ENCODE data around the gene TNFAIP2.

DNA sequence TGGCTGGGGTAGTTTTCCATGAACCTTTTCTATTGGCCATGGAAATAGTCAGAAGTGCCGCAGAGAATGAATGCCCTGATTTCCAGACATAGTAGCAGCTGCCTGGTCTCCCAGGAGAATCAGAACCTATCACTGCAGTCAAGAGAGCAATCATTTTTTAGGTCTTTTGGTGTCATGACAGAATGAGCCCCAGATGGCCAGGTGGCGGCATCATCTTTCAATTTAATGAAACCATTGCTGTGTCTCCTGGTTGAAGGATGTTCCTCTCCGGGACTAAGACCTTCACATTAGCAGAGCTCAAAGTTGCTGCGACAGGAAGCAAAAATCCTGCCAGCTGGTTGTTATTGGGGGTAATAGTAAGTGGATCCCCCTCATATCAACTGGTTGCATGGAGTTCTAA, 18.8 kb downstream of the TNFAIP2 start:
- TF ChIP-seq, protein P1, sequence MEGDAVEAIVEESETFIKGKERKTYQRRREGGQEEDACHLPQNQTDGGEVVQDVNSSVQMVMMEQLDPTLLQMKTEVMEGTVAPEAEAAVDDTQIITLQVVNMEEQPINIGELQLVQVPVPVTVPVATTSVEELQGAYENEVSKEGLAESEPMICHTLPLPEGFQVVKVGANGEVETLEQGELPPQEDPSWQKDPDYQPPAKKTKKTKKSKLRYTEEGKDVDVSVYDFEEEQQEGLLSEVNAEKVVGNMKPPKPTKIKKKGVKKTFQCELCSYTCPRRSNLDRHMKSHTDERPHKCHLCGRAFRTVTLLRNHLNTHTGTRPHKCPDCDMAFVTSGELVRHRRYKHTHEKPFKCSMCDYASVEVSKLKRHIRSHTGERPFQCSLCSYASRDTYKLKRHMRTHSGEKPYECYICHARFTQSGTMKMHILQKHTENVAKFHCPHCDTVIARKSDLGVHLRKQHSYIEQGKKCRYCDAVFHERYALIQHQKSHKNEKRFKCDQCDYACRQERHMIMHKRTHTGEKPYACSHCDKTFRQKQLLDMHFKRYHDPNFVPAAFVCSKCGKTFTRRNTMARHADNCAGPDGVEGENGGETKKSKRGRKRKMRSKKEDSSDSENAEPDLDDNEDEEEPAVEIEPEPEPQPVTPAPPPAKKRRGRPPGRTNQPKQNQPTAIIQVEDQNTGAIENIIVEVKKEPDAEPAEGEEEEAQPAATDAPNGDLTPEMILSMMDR (IDR thresholded peaks at IDR 0.05), result no peak
- TF ChIP-seq POLR2A (IDR thresholded peaks at IDR 0.05), result no peak

Data from breast epithelium (tissue), 3 donors.